ENCODE measurements around the gene ZMYND10. TPM values are rescaled to one million over a fixed set of nuclear protein-coding genes. Genes with fewer than 3 reads are reported as not detected.
"Not testable (repeated sequence)": the region's sequence is repeated elsewhere in the genome, so short reads cannot be mapped to it uniquely, and the experiment has no call there.

ZMYND10 gene
- total RNA-seq, 1 donor from 2014 or later, result 13.4 TPM

DNA sequence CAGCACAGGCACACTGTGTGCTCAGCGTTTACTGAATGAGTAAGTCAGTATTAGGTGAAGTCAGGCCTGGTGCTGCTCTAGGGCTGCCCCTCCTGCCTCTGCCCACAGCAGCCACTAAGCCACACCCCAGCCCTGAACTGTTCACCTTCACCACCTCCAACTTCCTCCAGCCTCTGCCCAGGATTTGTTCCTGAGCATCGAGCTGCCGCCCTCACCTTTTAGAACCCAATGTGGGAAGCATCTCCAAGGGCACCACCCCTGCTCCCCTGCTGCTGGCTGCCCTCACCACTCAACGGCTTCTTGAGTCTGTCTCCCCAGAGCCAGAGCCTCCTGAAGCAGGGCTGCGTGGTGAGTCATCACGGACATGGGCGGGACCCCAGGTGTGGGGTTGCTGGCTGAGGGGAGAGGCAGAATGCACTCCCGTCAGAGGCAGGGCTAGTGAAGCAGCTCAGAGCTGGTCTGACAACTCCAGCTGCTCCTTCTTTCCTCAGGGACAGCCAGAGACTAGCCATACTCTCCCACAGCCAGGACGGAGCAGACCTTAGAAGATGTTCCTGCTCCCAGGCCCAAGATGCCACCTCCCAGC lies 28.8 kb downstream of the ZMYND10 start:
- Mint-ChIP-seq H3K9me3 (no peaks in the 10 kb centered on the region), H3K4me1 (ENCODE audit: unreplicated experiment) (peaks cover 32% of the 10 kb centered on the region), H3K27me3 (no peaks in the 10 kb centered on the region), H3K4me3 (peak overlapping the region; percentile 81), H3K27ac (peak overlapping the region; percentile 100), H3K36me3 (peaks cover 22% of the 10 kb centered on the region)
- DNase-seq (ENCODE audit: extremely low spot score, unreplicated experiment), result no peak
- TF ChIP-seq, protein P1, sequence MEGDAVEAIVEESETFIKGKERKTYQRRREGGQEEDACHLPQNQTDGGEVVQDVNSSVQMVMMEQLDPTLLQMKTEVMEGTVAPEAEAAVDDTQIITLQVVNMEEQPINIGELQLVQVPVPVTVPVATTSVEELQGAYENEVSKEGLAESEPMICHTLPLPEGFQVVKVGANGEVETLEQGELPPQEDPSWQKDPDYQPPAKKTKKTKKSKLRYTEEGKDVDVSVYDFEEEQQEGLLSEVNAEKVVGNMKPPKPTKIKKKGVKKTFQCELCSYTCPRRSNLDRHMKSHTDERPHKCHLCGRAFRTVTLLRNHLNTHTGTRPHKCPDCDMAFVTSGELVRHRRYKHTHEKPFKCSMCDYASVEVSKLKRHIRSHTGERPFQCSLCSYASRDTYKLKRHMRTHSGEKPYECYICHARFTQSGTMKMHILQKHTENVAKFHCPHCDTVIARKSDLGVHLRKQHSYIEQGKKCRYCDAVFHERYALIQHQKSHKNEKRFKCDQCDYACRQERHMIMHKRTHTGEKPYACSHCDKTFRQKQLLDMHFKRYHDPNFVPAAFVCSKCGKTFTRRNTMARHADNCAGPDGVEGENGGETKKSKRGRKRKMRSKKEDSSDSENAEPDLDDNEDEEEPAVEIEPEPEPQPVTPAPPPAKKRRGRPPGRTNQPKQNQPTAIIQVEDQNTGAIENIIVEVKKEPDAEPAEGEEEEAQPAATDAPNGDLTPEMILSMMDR (conservative IDR thresholded peaks at IDR 0.05), result no peak

DNA sequence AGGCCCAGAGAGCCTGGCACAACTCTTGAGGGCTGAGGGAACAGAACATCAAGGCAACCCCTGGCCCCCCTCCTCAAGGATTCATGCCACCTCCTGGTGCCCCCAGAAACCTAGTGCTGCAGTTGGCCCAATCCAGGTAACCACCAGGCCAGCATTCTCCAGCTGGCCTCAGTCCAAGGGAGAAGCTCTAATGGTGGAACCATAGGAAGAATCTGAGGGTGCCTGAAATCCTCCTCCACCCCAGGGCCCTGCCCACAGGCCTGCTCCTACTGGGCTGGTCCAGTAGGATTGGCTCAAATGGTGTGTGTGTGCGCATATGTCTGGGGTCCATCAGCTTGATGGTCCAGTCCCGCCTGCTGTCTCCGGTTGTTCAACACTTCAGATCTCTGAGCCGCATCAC lies 30.7 kb downstream of the ZMYND10 start:
- H3K27ac Mint-ChIP-seq, result peak overlapping the region; percentile 53
- H3K9me3 Mint-ChIP-seq, result no peaks in the 10 kb centered on the region
- TF ChIP-seq, protein P1 (conservative IDR thresholded peaks at IDR 0.05), result no peak
- peaks cover 27% of the 10 kb centered on the region for H3K4me1 Mint-ChIP-seq (ENCODE audit: unreplicated experiment)
- DNase-seq (ENCODE audit: extremely low spot score, unreplicated experiment), result no peak
- no peaks in the 10 kb centered on the region for H3K27me3 Mint-ChIP-seq
- peak overlapping the region; percentile 30 for H3K4me3 Mint-ChIP-seq
- H3K36me3 Mint-ChIP-seq, result peaks cover 24% of the 10 kb centered on the region

DNA sequence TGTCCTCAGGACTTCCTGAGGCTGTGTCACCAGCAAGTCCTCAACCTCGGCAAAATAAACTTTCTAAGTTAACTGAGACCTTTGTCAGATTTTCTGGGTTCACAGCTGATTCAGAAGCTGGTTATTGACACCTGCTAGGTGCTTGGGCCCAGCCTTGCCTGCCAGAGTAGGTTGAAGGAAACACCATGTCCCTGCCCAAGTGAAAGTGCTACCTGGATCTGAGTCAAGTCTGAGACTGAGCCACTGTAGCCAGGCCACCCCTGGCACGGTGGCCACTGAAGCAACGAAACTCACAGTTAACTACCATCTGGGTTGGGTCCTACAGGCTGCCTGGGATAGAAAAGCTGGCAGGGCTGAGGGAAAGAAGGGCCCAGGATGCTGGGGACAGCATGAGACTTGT lies 31.2 kb downstream of the ZMYND10 start:
- TF ChIP-seq, protein P1 (conservative IDR thresholded peaks at IDR 0.05), result no peak
- peak overlapping the region; percentile 10 for H3K27ac Mint-ChIP-seq
- no peaks in the 10 kb centered on the region for H3K27me3 Mint-ChIP-seq
- no peaks in the 10 kb centered on the region for H3K9me3 Mint-ChIP-seq
- peaks cover 29% of the 10 kb centered on the region for H3K36me3 Mint-ChIP-seq
- H3K4me3 Mint-ChIP-seq, result no peak overlapping the region
- peaks cover 26% of the 10 kb centered on the region for H3K4me1 Mint-ChIP-seq (ENCODE audit: unreplicated experiment)
- no peak for DNase-seq (ENCODE audit: extremely low spot score, unreplicated experiment)

DNA sequence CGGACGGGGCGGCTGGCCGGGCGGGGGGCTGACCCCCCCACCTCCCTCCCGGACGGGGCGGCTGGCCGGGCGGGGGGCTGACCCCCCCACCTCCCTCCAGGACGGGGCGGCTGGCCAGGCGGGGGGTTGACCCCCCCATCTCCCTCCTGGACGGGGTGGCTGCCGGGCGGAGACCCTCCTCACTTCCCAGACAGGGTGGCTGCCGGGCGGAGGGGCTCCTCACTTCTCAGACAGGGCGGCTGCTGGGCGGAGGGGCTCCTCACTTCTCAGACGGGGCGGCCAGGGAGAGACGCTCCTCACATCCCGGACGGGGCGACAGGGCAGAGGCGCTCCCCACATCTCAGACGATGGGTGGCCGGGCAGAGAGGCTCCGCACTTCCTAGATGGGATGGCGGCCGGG lies 33.5 kb downstream of the ZMYND10 start:
- H3K27me3 Mint-ChIP-seq; DNase-seq (ENCODE audit: extremely low spot score, unreplicated experiment); H3K9me3 Mint-ChIP-seq; H3K4me3 Mint-ChIP-seq; H3K27ac Mint-ChIP-seq: not testable (repeated sequence)
- Mint-ChIP-seq H3K36me3 (peaks cover 26% of the 10 kb centered on the region), H3K4me1 (ENCODE audit: unreplicated experiment) (peaks cover 14% of the 10 kb centered on the region)

DNA sequence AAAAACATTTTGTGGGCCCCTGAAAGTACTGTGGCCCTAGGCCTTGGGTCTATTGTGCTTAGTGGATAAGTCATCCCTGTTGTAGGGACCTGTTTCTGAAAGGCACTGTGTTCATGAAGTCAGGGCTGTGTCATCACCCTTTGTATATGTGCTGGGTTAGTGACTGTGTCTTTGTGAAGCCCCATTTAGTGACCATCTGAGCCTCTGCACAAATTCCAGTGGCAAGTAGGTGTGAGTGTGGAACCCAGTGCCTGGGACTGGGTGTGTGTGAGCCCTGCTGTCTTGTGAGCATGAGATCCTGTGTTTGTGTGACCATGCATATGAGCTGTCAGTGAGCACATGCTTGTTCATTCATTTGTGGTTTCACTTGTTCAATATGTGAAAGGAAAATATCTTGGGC lies 40.9 kb downstream of the ZMYND10 start:
- TF ChIP-seq, protein P1 (conservative IDR thresholded peaks at IDR 0.05), result no peak
- no peaks in the 10 kb centered on the region for H3K27me3 Mint-ChIP-seq
- peaks cover 15% of the 10 kb centered on the region for H3K4me1 Mint-ChIP-seq (ENCODE audit: unreplicated experiment)
- no peaks in the 10 kb centered on the region for H3K9me3 Mint-ChIP-seq
- H3K36me3 Mint-ChIP-seq, result peaks cover 3% of the 10 kb centered on the region
- no peak overlapping the region for H3K4me3 Mint-ChIP-seq
- DNase-seq (ENCODE audit: extremely low spot score, unreplicated experiment), result no peak
- H3K27ac Mint-ChIP-seq, result peak overlapping the region; percentile 11

DNA sequence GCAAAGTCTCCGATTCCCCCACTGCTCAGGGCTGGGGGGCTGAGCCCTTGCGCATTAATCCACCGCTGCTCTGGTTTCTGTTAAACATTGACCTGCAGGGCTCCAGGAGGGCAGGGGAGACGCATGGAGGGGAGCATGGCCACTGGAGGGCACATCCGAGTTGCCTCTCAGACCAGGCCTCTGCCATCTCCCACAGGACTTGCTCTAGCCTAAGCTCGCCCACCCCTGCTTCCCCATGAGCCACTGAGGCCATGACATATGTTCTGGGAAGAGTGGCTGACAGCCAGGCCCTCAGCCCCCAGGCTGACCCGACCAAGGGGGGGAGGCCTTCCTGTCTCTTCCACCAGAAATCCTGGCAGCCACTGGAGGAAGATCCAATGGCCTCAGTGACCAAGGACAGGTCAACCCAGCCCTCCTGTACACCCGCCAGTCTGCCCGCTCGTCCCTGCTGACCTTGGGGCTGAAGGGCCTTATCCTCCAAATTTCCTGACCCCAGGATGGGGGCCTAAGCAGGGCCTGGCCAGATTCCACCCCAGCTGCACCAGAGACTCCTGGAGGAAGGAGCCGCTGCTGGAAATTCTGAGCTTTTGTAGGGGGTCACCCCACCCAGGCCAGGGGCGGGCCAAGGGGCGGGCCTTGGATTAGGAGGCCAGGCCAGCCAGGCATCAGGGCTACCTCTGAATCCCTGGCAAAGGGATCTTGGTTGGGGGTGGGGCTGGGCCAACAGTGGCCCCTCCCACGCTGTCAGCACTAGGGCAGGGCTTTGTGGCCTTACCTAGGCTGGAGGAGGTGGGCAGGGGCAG lies 42.3 kb downstream of the ZMYND10 start, which contains the start of gene HYAL1:
Gene HYAL1, minus strand, starts transcription at position 562 of the 803 bp plus-strand sequence. CDS start 618 bp downstream, outside the sequence.
- TF ChIP-seq, protein P1 (conservative IDR thresholded peaks at IDR 0.05), result no peak
- no peaks in the 10 kb centered on the region for H3K36me3 Mint-ChIP-seq
- DNase-seq (ENCODE audit: extremely low spot score, unreplicated experiment), result no peak
- H3K27ac Mint-ChIP-seq, result peak within 1 kb of the TSS; percentile 53
- peaks cover 18% of the 10 kb centered on the region for H3K4me1 Mint-ChIP-seq (ENCODE audit: unreplicated experiment)
- H3K4me3 Mint-ChIP-seq, result no peak within 1 kb of the TSS
- H3K9me3 Mint-ChIP-seq, result no peaks in the 10 kb centered on the region
- no peaks in the 10 kb centered on the region for H3K27me3 Mint-ChIP-seq

Data from type B pancreatic cell (in vitro differentiated cells).